ENCODE data around the gene LRRC57. TPM values are rescaled to one million over a fixed set of nuclear protein-coding genes. Genes with fewer than 3 reads are reported as not detected.
"Not testable (repeated sequence)": the region's sequence is repeated elsewhere in the genome, so short reads cannot be mapped to it uniquely, and the experiment has no call there.

Gene LRRC57
- total and polyA plus RNA-seq, 3 donors from 2014 or later: 15.5 to 35.4 (median 26.7) TPM

DNA sequence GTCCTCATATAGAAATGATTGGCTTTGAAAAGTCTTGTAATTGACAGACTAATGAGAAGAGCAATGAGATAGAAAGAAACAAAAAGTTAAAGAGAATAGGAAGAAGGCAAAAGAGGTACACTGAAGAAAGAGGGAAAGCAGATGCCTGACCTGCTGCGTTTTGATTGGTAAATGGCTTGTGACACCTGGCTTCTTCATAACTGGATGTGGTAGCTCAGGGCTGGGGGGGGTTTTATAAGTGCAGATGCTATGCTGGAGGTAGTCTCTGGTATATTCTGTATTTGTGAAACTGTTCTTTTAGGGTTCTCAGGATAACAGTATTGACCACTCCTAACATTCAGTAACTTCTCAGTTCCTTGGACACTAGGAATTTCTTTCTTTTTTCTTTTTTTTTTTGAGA lies 28.2 kb upstream of the LRRC57 start:
- H3K4me3 ChIP-seq: peak overlapping the region in 1 of 2 donors; percentile 95
- H3K27ac ChIP-seq: peak overlapping the region in 1 of 2 donors; percentile 92
- 48 to 58% methylated on average over 1 of the region's 1 CpG for WGBS, 2 donors
- TF ChIP-seq POLR2A (IDR thresholded peaks at IDR 0.05) (no peak), CTCF (IDR thresholded peaks at IDR 0.05) (no peak)
- peaks cover 36% of the 10 kb centered on the region for H3K4me1 ChIP-seq
- DNase-seq: no peak
- no peaks in the 10 kb centered on the region for H3K36me3 ChIP-seq (ENCODE audit: low read depth, missing control alignments)
- intact Hi-C loops (cut with DNase I; ENCODE audit: low total_unique reads): no loop called here
- H3K27me3 ChIP-seq: no peaks in the 10 kb centered on the region
- no peaks in the 10 kb centered on the region for H3K9me3 ChIP-seq

GRCh38 chr15:42576040-42576594 lies 27.5 kb upstream of the LRRC57 start:
- no peaks in the 10 kb centered on the region for H3K9me3 ChIP-seq
- no peaks in the 10 kb centered on the region for H3K36me3 ChIP-seq (ENCODE audit: low read depth, missing control alignments)
- 3 to 4% methylated on average over 15 to 16 of the region's 16 CpGs for WGBS, 2 donors
- TF ChIP-seq POLR2A (IDR thresholded peaks at IDR 0.05): no peak
- no peak for TF ChIP-seq CTCF (IDR thresholded peaks at IDR 0.05)
- no peaks in the 10 kb centered on the region for H3K27me3 ChIP-seq
- H3K27ac ChIP-seq: peak overlapping the region; percentile 92 to 94
- intact Hi-C loops (cut with DNase I; ENCODE audit: low total_unique reads): no loop called here
- no peak for DNase-seq
- H3K4me1 ChIP-seq: peaks cover 33% of the 10 kb centered on the region
- peak overlapping the region; percentile 84 to 95 for H3K4me3 ChIP-seq

GRCh38 chr15:42575188-42576039 lies 26.8 kb upstream of the LRRC57 start, which contains the start of gene STARD9:
Gene STARD9 (plus strand): TSS chr15:42575606. CDS start chr15:42575716, 110 bp downstream.
- TF ChIP-seq CTCF (IDR thresholded peaks at IDR 0.05) (no peak), POLR2A (IDR thresholded peaks at IDR 0.05) (peak; percentile 52)
- no peaks in the 10 kb centered on the region for H3K9me3 ChIP-seq
- peak within 1 kb of the TSS; percentile 92 to 94 for H3K27ac ChIP-seq
- intact Hi-C loops (cut with DNase I; ENCODE audit: low total_unique reads): no loop called here
- H3K27me3 ChIP-seq: no peaks in the 10 kb centered on the region
- peak within 1 kb of the TSS; percentile 84 to 95 for H3K4me3 ChIP-seq
- peak; percentile 99 for DNase-seq
- H3K4me1 ChIP-seq: peaks cover 28% of the 10 kb centered on the region
- WGBS, 2 donors: 0% methylated on average over 68 of the region's 95 CpGs; no CpG with 5 or more reads in 1 of the 2 donors
- H3K36me3 ChIP-seq (ENCODE audit: low read depth, missing control alignments): no peaks in the 10 kb centered on the region

DNA sequence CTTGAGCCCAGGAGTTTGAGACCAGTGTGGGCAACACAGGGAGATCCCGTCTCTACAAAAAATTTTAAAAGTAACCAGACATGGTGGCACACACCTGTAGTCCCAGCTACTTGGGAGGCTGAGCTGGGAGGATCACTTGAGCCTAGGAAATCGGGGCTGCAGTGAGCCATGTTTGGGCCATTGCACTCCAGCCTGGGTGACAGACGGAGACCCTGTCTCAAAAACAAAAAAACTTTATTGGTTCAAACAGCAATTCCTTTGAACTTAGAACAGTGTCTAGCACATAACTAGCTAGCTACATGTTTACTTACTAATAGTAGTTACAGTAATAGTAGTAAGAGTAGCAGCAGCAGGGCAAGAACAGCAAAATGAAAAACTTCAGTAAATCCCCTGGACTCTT lies 10.1 kb upstream of the LRRC57 start:
- intact Hi-C loops (cut with DNase I; ENCODE audit: low total_unique reads): no loop called here
- no peak overlapping the region for H3K27ac ChIP-seq
- WGBS, 2 donors: 88 to 92% methylated on average over 3 of the region's 3 CpGs
- H3K4me1 ChIP-seq: no peaks in the 10 kb centered on the region
- no peaks in the 10 kb centered on the region for H3K27me3 ChIP-seq
- no peaks in the 10 kb centered on the region for H3K9me3 ChIP-seq
- TF ChIP-seq CTCF (IDR thresholded peaks at IDR 0.05) (no peak), POLR2A (IDR thresholded peaks at IDR 0.05) (no peak)
- H3K36me3 ChIP-seq (ENCODE audit: low read depth, missing control alignments): no peaks in the 10 kb centered on the region
- no peak for DNase-seq
- no peak overlapping the region for H3K4me3 ChIP-seq

- H3K27me3 ChIP-seq; H3K9me3 ChIP-seq; H3K27ac ChIP-seq; H3K4me1 ChIP-seq; intact Hi-C loops (cut with DNase I; ENCODE audit: low total_unique reads); H3K4me3 ChIP-seq; H3K36me3 ChIP-seq (ENCODE audit: low read depth, missing control alignments); DNase-seq: not testable (repeated sequence)
- WGBS, 2 donors: 81 to 85% methylated on average over 12 of the region's 12 CpGs
Observed at GRCh38 chr15:42556550-42557207, 8.1 kb upstream of the LRRC57 start.

Data from testis (tissue), 3 donors.